Measurements from ENCODE around the gene PTPN23. TPM values are rescaled to one million over a fixed set of nuclear protein-coding genes. Genes with fewer than 3 reads are reported as not detected.
"Not testable (repeated sequence)": the region's sequence is repeated elsewhere in the genome, so short reads cannot be mapped to it uniquely, and the experiment has no call there.

PTPN23 gene
- total RNA-seq, 4 donors from 2014 or later = 34.3 to 49.6 (median 37.8) TPM

- DNase-seq (ENCODE audit: low spot score in 2 of 2) = no peak
- TF ChIP-seq CTCF (IDR thresholded peaks at IDR 0.05) (no peak), POLR2A (IDR thresholded peaks at IDR 0.05) (no peak)
- H3K4me3 ChIP-seq (ENCODE audit: low read depth, poor library complexity, severe bottlenecking) = no peak overlapping the region
- intact Hi-C loops (cut with DNase I; ENCODE audit: low total_unique reads) = no loop called here
- WGBS, 2 donors = 53 to 55% methylated on average over 5 of the region's 5 CpGs
Measured at GRCh38 chr3:47444103-47444502, 63.3 kb downstream of the PTPN23 start.

- intact Hi-C loops (cut with DNase I; ENCODE audit: low total_unique reads) = no loop called here
- no peak for TF ChIP-seq CTCF (IDR thresholded peaks at IDR 0.05)
- no peak for TF ChIP-seq POLR2A (IDR thresholded peaks at IDR 0.05)
- DNase-seq (ENCODE audit: low spot score in 2 of 2) = peak in 1 of 2 donors; percentile 57
- 58 to 83% methylated on average over 4 of the region's 4 CpGs for WGBS, 2 donors
- no peak overlapping the region for H3K4me3 ChIP-seq (ENCODE audit: low read depth, poor library complexity, severe bottlenecking)
Measured at GRCh38 chr3:47452453-47453215, 71.8 kb downstream of the PTPN23 start.

GRCh38 chr3:47455806-47456452, 75.1 kb downstream of the PTPN23 start:
- no peak for DNase-seq (ENCODE audit: low spot score in 2 of 2)
- no peak for TF ChIP-seq POLR2A (IDR thresholded peaks at IDR 0.05)
- TF ChIP-seq CTCF (IDR thresholded peaks at IDR 0.05) = no peak
- intact Hi-C loops (cut with DNase I; ENCODE audit: low total_unique reads) = no loop called here
- no peak overlapping the region for H3K4me3 ChIP-seq (ENCODE audit: low read depth, poor library complexity, severe bottlenecking)
- WGBS, 2 donors = 63 to 72% methylated on average over 3 of the region's 3 CpGs

GRCh38 chr3:47456984-47457383, 76.2 kb downstream of the PTPN23 start:
- no peak for DNase-seq (ENCODE audit: low spot score in 2 of 2)
- TF ChIP-seq POLR2A (IDR thresholded peaks at IDR 0.05) = no peak
- no peak for TF ChIP-seq CTCF (IDR thresholded peaks at IDR 0.05)
- intact Hi-C loops (cut with DNase I; ENCODE audit: low total_unique reads) = no loop called here
- no peak overlapping the region for H3K4me3 ChIP-seq (ENCODE audit: low read depth, poor library complexity, severe bottlenecking)

- DNase-seq (ENCODE audit: low spot score in 2 of 2); intact Hi-C loops (cut with DNase I; ENCODE audit: low total_unique reads); H3K4me3 ChIP-seq (ENCODE audit: low read depth, poor library complexity, severe bottlenecking): not testable (repeated sequence)
- WGBS, 2 donors = 75 to 80% methylated on average over 9 of the region's 9 CpGs
Measured at GRCh38 chr3:47459534-47460085, 78.8 kb downstream of the PTPN23 start.

Other genes starting within 250 kb of the PTPN23 start
- gene SETD2, start 216.9 kb upstream of the PTPN23 start, total RNA-seq = 10 to 100 TPM; 42.9 to 59.6 (median 47.7) TPM
- gene KIF9, start 98.2 kb upstream of the PTPN23 start, total RNA-seq = 10 to 100 TPM in 3 of 4 donors, 1 to 10 TPM in 1; 6.1 to 14.7 (median 12.0) TPM
- 10 to 100 TPM; 32.7 to 51.0 (median 44.5) TPM for gene KLHL18, start 98.1 kb upstream of the PTPN23 start, total RNA-seq
- gene SCAP, start 94.9 kb downstream of the PTPN23 start, total RNA-seq = 100 to 1,000 TPM; 100 to 188 (median 123) TPM
- 10 to 100 TPM; 17.8 to 24.0 (median 19.4) TPM for gene ELP6, start 132.7 kb downstream of the PTPN23 start, total RNA-seq
- 1 to 10 TPM in 1 of 4 donors, under 1 TPM in 3; 0.30 to 3.2 (median 0.96) TPM for gene CSPG5, start 197.8 kb downstream of the PTPN23 start, total RNA-seq

Measured in lower leg skin (tissue), 4 donors.